Thyroid gland (tissue), 4 donors: Measurements from ENCODE around the gene PHLPP1. TPM values are rescaled to one million over a fixed set of nuclear protein-coding genes. Genes with fewer than 3 reads are reported as not detected.

Source experiments
- DNase-seq, 2 donors: peaks; one replicate each; pipeline ENCODE4 v3.0.0-alpha.2; 2019
- H3K27ac ChIP-seq, 3 donors: fragments of 200-600 bp; sonication (generic); 1 replicate in 2 of 3; 2 replicates in 1 of 3; pipeline ENCODE4 v1.5.1; 2016 to 2019; ENCODE audit warnings: mild to moderate bottlenecking in 1 of 3, moderate library complexity in 1 of 3
- H3K27me3 ChIP-seq: fragments of 200-600 bp; sonication (generic); one replicate; pipeline ENCODE4 v1.5.1; 2019
- H3K36me3 ChIP-seq, 2 donors: fragments of 200-600 bp; sonication (generic); one replicate each; pipeline ENCODE4 v1.5.1; 2016 to 2019
- H3K4me1 ChIP-seq, 2 donors: fragments of 200-600 bp; sonication (generic); one replicate each; pipeline ENCODE4 v1.5.1; 2017 to 2019
- H3K4me3 ChIP-seq, 3 donors: fragments of 200-600 bp; sonication (generic); replicated peaks in 1 of 3; 1 replicate in 2 of 3; 2 replicates in 1 of 3; pipeline ENCODE4 v1.5.1; 2016; ENCODE audit warnings: mild to moderate bottlenecking in 1 of 3
- H3K9me3 ChIP-seq: fragments of 200-600 bp; sonication (generic); one replicate; pipeline ENCODE4 v1.5.1; 2017
- POLR2A ChIP-seq, 2 donors: fragments of 450-650 bp; IDR thresholded peaks; one replicate each; pipeline ENCODE4 v1.6.1; 2017; ENCODE audit warnings: antibody characterized with exemption in 2 of 2, mild to moderate bottlenecking in 2 of 2, moderate library complexity in 1 of 2
- WGBS, 2 donors: methylation state at CpG; one replicate each; pipeline ENCODE4 v1.1.5; 2017; 5-methylcytosine and 5-hydroxymethylcytosine counted together
- intact Hi-C: fragments of 100-400 bp; cut with DNase I; formaldehyde crosslinking; loops from one replicate; pipeline ENCODE4 v1.15.1; 2023
- total RNA-seq, 4 donors: library from RNA; depleted of rRNA; stranded (reverse); fragments of >200 nt; gene quantifications; one replicate each; pipeline ENCODE4 v1.2.3, GENCODE V29; 2016
- TF ChIP-seq, protein P1 (sequence below), 6 experiments: fragments of 200-600 bp in 3 of 6; fragments of 450-650 bp in 3 of 6; sonication (generic) in 3 of 6; IDR thresholded peaks; one replicate each; pipeline ENCODE4 v1.5.1; 2016 to 2019; ENCODE audit warnings: antibody characterized with exemption in 6 of 6, mild to moderate bottlenecking in 2 of 6, inconsistent platforms in 1 of 6, moderate library complexity in 1 of 6

Gene PHLPP1
- total RNA-seq, 4 donors from 2014 or later: 14.6 to 22.7 (median 20.4) TPM

DNA sequence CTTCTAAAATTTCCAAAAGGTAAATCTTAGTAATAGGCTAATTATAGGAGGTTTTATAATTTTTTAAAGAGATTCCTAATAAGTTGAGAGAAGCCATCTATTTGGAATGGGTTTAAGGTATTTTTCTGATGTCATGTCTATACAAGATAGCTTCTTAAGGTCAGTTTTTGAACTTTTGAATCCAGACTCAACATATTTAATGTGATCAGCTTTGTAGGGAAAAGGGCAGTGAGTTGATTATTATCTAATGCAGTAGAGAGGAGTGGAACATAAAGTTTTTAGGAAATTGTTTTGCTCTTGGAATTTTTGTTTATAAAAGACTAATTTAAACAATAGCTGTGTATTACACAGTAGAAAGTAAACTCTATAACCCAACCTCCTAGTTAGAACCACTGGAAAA, 96.3 kb downstream of the PHLPP1 start:
- no peak for DNase-seq
- intact Hi-C loops: no loop called here
- TF ChIP-seq POLR2A (IDR thresholded peaks at IDR 0.05): no peak
- TF ChIP-seq, protein P1, sequence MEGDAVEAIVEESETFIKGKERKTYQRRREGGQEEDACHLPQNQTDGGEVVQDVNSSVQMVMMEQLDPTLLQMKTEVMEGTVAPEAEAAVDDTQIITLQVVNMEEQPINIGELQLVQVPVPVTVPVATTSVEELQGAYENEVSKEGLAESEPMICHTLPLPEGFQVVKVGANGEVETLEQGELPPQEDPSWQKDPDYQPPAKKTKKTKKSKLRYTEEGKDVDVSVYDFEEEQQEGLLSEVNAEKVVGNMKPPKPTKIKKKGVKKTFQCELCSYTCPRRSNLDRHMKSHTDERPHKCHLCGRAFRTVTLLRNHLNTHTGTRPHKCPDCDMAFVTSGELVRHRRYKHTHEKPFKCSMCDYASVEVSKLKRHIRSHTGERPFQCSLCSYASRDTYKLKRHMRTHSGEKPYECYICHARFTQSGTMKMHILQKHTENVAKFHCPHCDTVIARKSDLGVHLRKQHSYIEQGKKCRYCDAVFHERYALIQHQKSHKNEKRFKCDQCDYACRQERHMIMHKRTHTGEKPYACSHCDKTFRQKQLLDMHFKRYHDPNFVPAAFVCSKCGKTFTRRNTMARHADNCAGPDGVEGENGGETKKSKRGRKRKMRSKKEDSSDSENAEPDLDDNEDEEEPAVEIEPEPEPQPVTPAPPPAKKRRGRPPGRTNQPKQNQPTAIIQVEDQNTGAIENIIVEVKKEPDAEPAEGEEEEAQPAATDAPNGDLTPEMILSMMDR (IDR thresholded peaks at IDR 0.05): no peak
- Histone ChIP-seq H3K36me3 (no peaks in the 10 kb centered on the region), H3K4me3 (no peak overlapping the region), H3K27ac (no peak overlapping the region), H3K9me3 (no peaks in the 10 kb centered on the region), H3K4me1 (no peaks in the 10 kb centered on the region), H3K27me3 (no peaks in the 10 kb centered on the region)

DNA sequence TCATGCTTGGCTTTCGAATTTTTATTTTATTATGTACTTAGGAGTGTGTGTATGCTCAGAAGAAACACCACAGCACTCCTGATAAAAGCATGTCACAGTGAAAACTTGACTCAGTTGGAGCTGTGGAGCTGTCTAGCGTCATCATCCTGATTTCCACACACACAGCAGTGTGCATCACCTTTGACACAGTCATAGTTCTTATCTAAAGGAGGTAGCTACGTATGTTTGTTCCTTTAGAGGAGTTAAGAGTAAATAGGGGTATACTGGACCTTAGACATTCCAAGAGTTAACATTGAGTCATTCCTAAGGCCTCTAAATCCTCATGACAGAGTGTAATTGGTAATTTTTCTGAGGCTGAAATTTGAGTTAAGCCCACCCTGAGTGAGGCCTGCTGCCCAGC, 96.9 kb downstream of the PHLPP1 start:
- Histone ChIP-seq H3K4me3 (no peak overlapping the region), H3K9me3 (no peaks in the 10 kb centered on the region), H3K36me3 (no peaks in the 10 kb centered on the region), H3K27me3 (no peaks in the 10 kb centered on the region), H3K27ac (no peak overlapping the region), H3K4me1 (no peaks in the 10 kb centered on the region)
- DNase-seq: no peak
- TF ChIP-seq, protein P1 (IDR thresholded peaks at IDR 0.05): no peak
- TF ChIP-seq POLR2A (IDR thresholded peaks at IDR 0.05): no peak
- intact Hi-C loops: no loop called here
- 87 to 94% methylated on average over 3 of the region's 3 CpGs for WGBS, 2 donors

DNA sequence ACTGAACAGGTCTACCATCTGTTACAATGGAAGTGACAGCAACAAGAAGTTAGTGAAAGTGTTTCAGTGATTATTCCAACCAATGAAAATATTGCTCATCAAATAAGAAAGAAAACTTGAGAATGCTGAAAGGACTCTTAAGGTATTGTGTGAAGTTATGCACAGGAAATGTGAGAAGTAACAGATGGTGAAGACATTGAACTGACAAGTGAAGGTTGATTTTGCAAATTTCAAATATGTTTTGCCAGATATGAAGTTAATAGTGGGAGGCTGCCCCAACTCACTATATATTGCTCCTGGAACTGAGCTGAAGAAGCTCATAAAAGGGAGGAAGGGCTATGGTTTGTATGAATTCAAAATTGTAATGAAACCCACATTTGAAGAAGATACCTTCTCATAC, 97.5 kb downstream of the PHLPP1 start:
- Histone ChIP-seq H3K27ac (no peak overlapping the region), H3K4me3 (no peak overlapping the region), H3K27me3 (no peaks in the 10 kb centered on the region), H3K36me3 (no peaks in the 10 kb centered on the region), H3K4me1 (no peaks in the 10 kb centered on the region), H3K9me3 (no peaks in the 10 kb centered on the region)
- DNase-seq: no peak
- no peak for TF ChIP-seq POLR2A (IDR thresholded peaks at IDR 0.05)
- TF ChIP-seq, protein P1 (IDR thresholded peaks at IDR 0.05): no peak
- intact Hi-C loops: no loop called here

DNA sequence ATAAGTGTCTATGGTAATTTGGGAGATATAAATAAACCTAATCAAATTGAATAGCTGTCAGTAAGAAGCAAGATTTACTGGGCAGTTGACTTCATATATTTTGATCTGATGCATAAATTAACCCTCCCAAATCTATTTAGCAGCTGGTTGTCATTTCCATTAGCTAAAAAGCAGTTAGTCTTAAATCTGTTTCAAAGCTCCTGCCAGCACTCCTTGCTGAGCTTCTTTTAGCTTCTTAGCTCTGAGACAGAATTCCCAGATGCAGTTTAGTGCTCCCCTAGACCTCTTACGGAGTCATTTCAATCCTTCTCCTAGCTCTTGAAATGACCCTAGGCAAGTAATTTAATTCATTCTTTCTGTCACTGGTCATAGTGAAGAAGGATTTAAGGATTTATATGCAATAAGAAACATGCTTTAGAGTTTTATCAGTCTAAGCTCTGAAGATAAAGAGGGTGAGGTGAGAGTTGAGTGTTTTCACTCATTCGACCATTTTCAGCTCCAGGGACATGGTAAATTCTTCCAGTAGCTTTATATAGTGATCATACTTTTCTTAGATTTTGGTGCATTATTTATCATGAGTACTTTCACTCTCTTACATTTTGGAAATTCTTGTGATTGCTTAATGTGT, 98.9 kb downstream of the PHLPP1 start:
- DNase-seq: no peak
- TF ChIP-seq POLR2A (IDR thresholded peaks at IDR 0.05): no peak
- TF ChIP-seq, protein P1 (IDR thresholded peaks at IDR 0.05): no peak
- Histone ChIP-seq H3K4me3 (no peak overlapping the region), H3K27me3 (no peaks in the 10 kb centered on the region), H3K4me1 (no peaks in the 10 kb centered on the region), H3K9me3 (no peaks in the 10 kb centered on the region), H3K36me3 (no peaks in the 10 kb centered on the region), H3K27ac (no peak overlapping the region)
- intact Hi-C loops: no loop called here
- 58 to 70% methylated on average over 2 of the region's 2 CpGs for WGBS, 2 donors

DNA sequence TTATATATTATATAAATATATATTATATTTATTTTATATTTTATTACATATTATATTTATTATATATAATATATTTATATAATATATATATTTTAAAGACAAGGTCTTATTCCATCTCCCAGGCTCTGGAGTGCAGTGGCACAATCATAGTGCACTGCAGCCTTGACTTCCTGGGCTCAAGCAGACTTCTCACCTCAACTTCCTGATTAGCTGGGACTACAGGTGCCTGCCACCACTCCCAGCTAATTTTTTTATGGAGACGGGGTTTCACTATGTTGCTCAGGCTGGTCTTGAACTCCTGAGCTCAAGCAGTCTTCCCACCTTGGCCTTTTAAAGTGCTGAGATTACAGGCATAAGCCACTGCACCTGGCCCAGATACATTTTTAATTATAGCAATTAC, 110.0 kb downstream of the PHLPP1 start:
- H3K9me3 ChIP-seq: no peaks in the 10 kb centered on the region
- intact Hi-C loops: no loop called here
- no peaks in the 10 kb centered on the region for H3K36me3 ChIP-seq
- no peak overlapping the region for H3K4me3 ChIP-seq
- no peaks in the 10 kb centered on the region for H3K27me3 ChIP-seq
- no peak overlapping the region for H3K27ac ChIP-seq
- WGBS, 2 donors: 92 to 94% methylated on average over 1 of the region's 1 CpG
- no peak for DNase-seq
- peaks cover 9 to 11% of the 10 kb centered on the region in 2 donors for H3K4me1 ChIP-seq
- no peak for TF ChIP-seq POLR2A (IDR thresholded peaks at IDR 0.05)
- TF ChIP-seq, protein P1 (IDR thresholded peaks at IDR 0.05): no peak
